ENCODE data around the gene MEIS1. TPM values are rescaled to one million over a fixed set of nuclear protein-coding genes. Genes with fewer than 3 reads are reported as not detected.

The MEIS1 gene
- total RNA-seq, 1 experiment from 2014 or later = 0.66 TPM

GRCh38 chr2:66573821-66574233 is 138.9 kb downstream of the MEIS1 start:
- H3K36me3 Mint-ChIP-seq (ENCODE audit: insufficient read depth in 1 of 3, low read depth in 3 of 3) = no peaks in the 10 kb centered on the region
- H3K9me3 Mint-ChIP-seq = no peaks in the 10 kb centered on the region
- H3K9ac ChIP-seq (ENCODE audit: extremely low read depth, insufficient read length, low read length) = no peak overlapping the region
- H2BK20ac ChIP-seq (ENCODE audit: low read depth, low read length, poor library complexity, severe bottlenecking) = no peak overlapping the region
- H3K23ac ChIP-seq (ENCODE audit: insufficient read length, low read depth, low read length) = no peak overlapping the region
- H2AFZ ChIP-seq (ENCODE audit: low read length) = no peak overlapping the region
- peak overlapping the region; percentile 74 for H3K4me2 ChIP-seq (ENCODE audit: insufficient read depth, insufficient read length, low read length)
- peaks cover 31% of the 10 kb centered on the region for H3K23me2 ChIP-seq (ENCODE audit: insufficient read length, low read depth, low read length, poor library complexity, severe bottlenecking)
- H3K4me1 ChIP-seq (ENCODE audit: insufficient read depth, low read length) = peaks cover 8% of the 10 kb centered on the region; the same call in 1 of the 2 replicates
- peaks cover 30% of the 10 kb centered on the region for H3K27me3 ChIP-seq (ENCODE audit: insufficient read depth, low read length)
- no peak overlapping the region for H3K56ac ChIP-seq (ENCODE audit: insufficient read length, low read depth, low read length)
- H2BK120ac ChIP-seq (ENCODE audit: low read depth, low read length, poor library complexity, severe bottlenecking) = no peak overlapping the region
- H3K27ac Mint-ChIP-seq = 0 out of 7 replicates have a peak overlapping the region, but pooled peaks of 1 of the 3 experiments have one; percentile 35
- no peak overlapping the region for H2AK5ac ChIP-seq (ENCODE audit: insufficient read length, low read length)
- no peak overlapping the region for H3K4ac ChIP-seq (ENCODE audit: low read depth, low read length)
- H4K20me1 ChIP-seq (ENCODE audit: control insufficient read depth, insufficient read depth, insufficient read length) = no peaks in the 10 kb centered on the region
- no peak overlapping the region for H3K27ac ChIP-seq (ENCODE audit: insufficient read length, low read depth, low read length)
- no CpG with 5 or more reads among the region's 8 CpGs for WGBS (ENCODE audit: extremely low coverage, insufficient read length, low lambda C conversion rate)
- H2BK5ac ChIP-seq (ENCODE audit: insufficient read length, low read length) = no peak overlapping the region
- no peak overlapping the region for H2BK12ac ChIP-seq (ENCODE audit: insufficient read length, low read depth, low read length)
- no peaks in the 10 kb centered on the region for H3K79me2 ChIP-seq (ENCODE audit: insufficient read depth, low read length)
- no peak overlapping the region for H3K14ac ChIP-seq (ENCODE audit: insufficient read depth, low read length)
- no peak overlapping the region for H4K8ac ChIP-seq (replicated peaks; ENCODE audit: insufficient read length, low read depth, low read length)
- H3K27me3 Mint-ChIP-seq (ENCODE audit: low read depth) = peaks cover 20% of the 10 kb centered on the region
- H3T11ph ChIP-seq (ENCODE audit: low read length) = no peak overlapping the region
- no peak overlapping the region for H4K5ac ChIP-seq (ENCODE audit: insufficient read length, low read depth, low read length)
- H3K4me3 Mint-ChIP-seq = peak overlapping the region; percentile 55 to 82
- peak; percentile 62 for DNase-seq
- no peak overlapping the region for H3K18ac ChIP-seq (ENCODE audit: insufficient read length, low read depth, low read length)
- no peak overlapping the region for H2BK15ac ChIP-seq (ENCODE audit: low read depth, low read length)
- TF ChIP-seq CTCF (conservative IDR thresholded peaks at IDR 0.05) = no peak
- no peaks in the 10 kb centered on the region for H3K79me1 ChIP-seq (ENCODE audit: insufficient read depth, low read depth, low read length, poor library complexity, severe bottlenecking)
- H4K91ac ChIP-seq (ENCODE audit: insufficient read length, low read depth, low read length) = no peak overlapping the region
- H3K4me1 Mint-ChIP-seq = peaks cover 44 to 50% of the 10 kb centered on the region in 2 experiments
- no peaks in the 10 kb centered on the region for H3K9me3 ChIP-seq (ENCODE audit: control insufficient read depth, low read depth, low read length)

All from H9 (cell line).